ENCODE results near the gene AMT.
A peak's percentile ranks its signal among the peaks of the same experiment; 100 is the strongest.
"Not testable (repeated sequence)": the region's sequence is repeated elsewhere in the genome, so short reads cannot be mapped to it uniquely, and the experiment has no call there.

Gene AMT

GRCh38 chr3:49421890-49422378 lies 339 bp downstream of the AMT start:
- no peak for DNase-seq

GRCh38 chr3:49417516-49418120 lies 4.7 kb downstream of the AMT start:
- no peak for DNase-seq

GRCh38 chr3:49416867-49417266 lies 5.4 kb downstream of the AMT start:
- DNase-seq: no peak

- peak; percentile 54 for DNase-seq
Observed at GRCh38 chr3:49415931-49416601, 6.2 kb downstream of the AMT start.

- DNase-seq: no peak
Observed at GRCh38 chr3:49414753-49415152, 7.5 kb downstream of the AMT start.

- no peak for DNase-seq
Observed at GRCh38 chr3:49413338-49413734, 8.9 kb downstream of the AMT start.

- DNase-seq: no peak
Observed at GRCh38 chr3:49412632-49413337, 9.5 kb downstream of the AMT start.

GRCh38 chr3:49411968-49412631 lies 10.2 kb downstream of the AMT start, which contains the start of the genes RHOA and TCTA:
TSS of gene RHOA (minus strand) at chr3:49411976. CDS start at chr3:49375589, 36,387 bp downstream.
TSS of gene TCTA (plus strand) at chr3:49412423. CDS start at chr3:49412427, 4 bp downstream.
- peak; percentile 98 for DNase-seq

GRCh38 chr3:49411535-49411967 lies 10.7 kb downstream of the AMT start:
- DNase-seq: peak; percentile 69

- DNase-seq: no peak
Observed at GRCh38 chr3:49410846-49411534, 11.3 kb downstream of the AMT start.

- DNase-seq: no peak
Observed at GRCh38 chr3:49410066-49410845, 12.0 kb downstream of the AMT start.

- DNase-seq: no peak
Observed at GRCh38 chr3:49406571-49407565, 15.4 kb downstream of the AMT start.

- not testable (repeated sequence) for DNase-seq
Observed at GRCh38 chr3:49405570-49405969, 16.7 kb downstream of the AMT start.

- DNase-seq: no peak
Observed at GRCh38 chr3:49403891-49404290, 18.4 kb downstream of the AMT start.

- no peak for DNase-seq
Observed at GRCh38 chr3:49401766-49402165, 20.5 kb downstream of the AMT start.

- no peak for DNase-seq
Observed at GRCh38 chr3:49399461-49399860, 22.8 kb downstream of the AMT start.

GRCh38 chr3:49397470-49397869 lies 24.8 kb downstream of the AMT start:
- DNase-seq: no peak

GRCh38 chr3:49391310-49391709 lies 31.0 kb downstream of the AMT start:
- DNase-seq: not testable (repeated sequence)

GRCh38 chr3:49389297-49389696 lies 33.0 kb downstream of the AMT start:
- no peak for DNase-seq

- DNase-seq: no peak
Observed at GRCh38 chr3:49388289-49388820, 33.9 kb downstream of the AMT start.
